ENCODE results near the gene SMIM23.

DNA sequence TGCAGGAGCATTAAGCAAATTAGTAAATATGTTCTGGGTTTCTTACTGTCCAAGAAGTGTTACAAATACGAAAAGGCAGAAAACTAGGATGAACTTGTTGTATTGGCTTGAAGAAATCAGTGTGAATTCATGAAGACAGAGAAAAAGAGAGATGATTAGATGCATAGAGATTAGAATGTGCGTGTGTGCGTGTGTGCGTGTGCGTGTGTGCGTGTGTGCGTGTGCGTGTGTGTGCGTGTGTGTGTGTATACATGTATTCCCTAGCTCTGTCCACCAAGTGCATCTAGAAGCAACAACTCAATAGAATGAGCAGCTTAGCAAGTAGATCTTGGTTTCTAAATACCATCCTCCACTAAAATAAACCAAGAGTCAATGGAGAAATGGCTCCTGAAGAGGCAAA is 41.5 kb downstream of the SMIM23 start:
- TF ChIP-seq, protein P1, sequence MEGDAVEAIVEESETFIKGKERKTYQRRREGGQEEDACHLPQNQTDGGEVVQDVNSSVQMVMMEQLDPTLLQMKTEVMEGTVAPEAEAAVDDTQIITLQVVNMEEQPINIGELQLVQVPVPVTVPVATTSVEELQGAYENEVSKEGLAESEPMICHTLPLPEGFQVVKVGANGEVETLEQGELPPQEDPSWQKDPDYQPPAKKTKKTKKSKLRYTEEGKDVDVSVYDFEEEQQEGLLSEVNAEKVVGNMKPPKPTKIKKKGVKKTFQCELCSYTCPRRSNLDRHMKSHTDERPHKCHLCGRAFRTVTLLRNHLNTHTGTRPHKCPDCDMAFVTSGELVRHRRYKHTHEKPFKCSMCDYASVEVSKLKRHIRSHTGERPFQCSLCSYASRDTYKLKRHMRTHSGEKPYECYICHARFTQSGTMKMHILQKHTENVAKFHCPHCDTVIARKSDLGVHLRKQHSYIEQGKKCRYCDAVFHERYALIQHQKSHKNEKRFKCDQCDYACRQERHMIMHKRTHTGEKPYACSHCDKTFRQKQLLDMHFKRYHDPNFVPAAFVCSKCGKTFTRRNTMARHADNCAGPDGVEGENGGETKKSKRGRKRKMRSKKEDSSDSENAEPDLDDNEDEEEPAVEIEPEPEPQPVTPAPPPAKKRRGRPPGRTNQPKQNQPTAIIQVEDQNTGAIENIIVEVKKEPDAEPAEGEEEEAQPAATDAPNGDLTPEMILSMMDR (IDR thresholded peaks at IDR 0.05; ENCODE audit: insufficient read depth, low read length): no peak
- TF ChIP-seq POLR2AphosphoS5 (IDR thresholded peaks at IDR 0.05; ENCODE audit: low read depth): no peak
- TF ChIP-seq, protein P2, sequence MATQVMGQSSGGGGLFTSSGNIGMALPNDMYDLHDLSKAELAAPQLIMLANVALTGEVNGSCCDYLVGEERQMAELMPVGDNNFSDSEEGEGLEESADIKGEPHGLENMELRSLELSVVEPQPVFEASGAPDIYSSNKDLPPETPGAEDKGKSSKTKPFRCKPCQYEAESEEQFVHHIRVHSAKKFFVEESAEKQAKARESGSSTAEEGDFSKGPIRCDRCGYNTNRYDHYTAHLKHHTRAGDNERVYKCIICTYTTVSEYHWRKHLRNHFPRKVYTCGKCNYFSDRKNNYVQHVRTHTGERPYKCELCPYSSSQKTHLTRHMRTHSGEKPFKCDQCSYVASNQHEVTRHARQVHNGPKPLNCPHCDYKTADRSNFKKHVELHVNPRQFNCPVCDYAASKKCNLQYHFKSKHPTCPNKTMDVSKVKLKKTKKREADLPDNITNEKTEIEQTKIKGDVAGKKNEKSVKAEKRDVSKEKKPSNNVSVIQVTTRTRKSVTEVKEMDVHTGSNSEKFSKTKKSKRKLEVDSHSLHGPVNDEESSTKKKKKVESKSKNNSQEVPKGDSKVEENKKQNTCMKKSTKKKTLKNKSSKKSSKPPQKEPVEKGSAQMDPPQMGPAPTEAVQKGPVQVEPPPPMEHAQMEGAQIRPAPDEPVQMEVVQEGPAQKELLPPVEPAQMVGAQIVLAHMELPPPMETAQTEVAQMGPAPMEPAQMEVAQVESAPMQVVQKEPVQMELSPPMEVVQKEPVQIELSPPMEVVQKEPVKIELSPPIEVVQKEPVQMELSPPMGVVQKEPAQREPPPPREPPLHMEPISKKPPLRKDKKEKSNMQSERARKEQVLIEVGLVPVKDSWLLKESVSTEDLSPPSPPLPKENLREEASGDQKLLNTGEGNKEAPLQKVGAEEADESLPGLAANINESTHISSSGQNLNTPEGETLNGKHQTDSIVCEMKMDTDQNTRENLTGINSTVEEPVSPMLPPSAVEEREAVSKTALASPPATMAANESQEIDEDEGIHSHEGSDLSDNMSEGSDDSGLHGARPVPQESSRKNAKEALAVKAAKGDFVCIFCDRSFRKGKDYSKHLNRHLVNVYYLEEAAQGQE (IDR thresholded peaks at IDR 0.05; ENCODE audit: insufficient replicate concordance, low read depth): no peak

Data from HL-60 (cell line).